ENCODE data around the gene ULK4. TPM values are rescaled to one million over a fixed set of nuclear protein-coding genes. Genes with fewer than 3 reads are reported as not detected.

ULK4 gene
- total and polyA plus RNA-seq, 7 donors: 2.1 to 18.6 (median 8.9) TPM

DNA sequence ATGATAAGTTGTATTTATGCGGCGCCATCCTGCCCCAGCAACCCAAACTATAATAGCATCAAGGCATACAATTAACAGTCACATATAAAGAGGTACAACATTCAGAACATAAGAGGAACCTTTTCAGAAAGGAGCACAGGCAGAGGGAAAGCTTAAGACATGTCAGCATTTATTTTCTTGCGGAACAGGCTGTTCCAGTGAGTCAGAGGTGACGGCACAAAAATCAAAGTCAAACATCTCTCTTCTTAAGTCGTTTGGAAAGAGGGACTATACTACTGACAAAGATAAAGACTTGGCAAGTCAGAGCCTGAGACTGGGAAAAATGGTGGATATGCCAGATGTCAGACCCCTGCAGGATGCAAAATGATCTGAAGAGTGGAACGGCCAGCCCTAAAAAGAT, 634.2 kb downstream of the ULK4 start:
- no peaks in the 10 kb centered on the region for H3K9me3 ChIP-seq
- no peaks in the 10 kb centered on the region for H3K27me3 ChIP-seq
- H3K4me3 ChIP-seq: no peak overlapping the region
- TF ChIP-seq POLR2A (IDR thresholded peaks at IDR 0.05): no peak
- no peak for TF ChIP-seq EP300 (IDR thresholded peaks at IDR 0.05)
- no peak for TF ChIP-seq CTCF (IDR thresholded peaks at IDR 0.05)
- TF ChIP-seq POLR2AphosphoS5 (IDR thresholded peaks at IDR 0.05): no peak
- 81 to 89% methylated on average over 6 of the region's 6 CpGs for WGBS, 2 donors
- no peak for DNase-seq
- peaks cover 0 to 6% (median 2%) of the 10 kb centered on the region in 4 donors for H3K4me1 ChIP-seq
- intact Hi-C loops (cut with DNase I): no loop called here
- H3K27ac ChIP-seq: no peak overlapping the region
- H3K36me3 ChIP-seq: no peaks in the 10 kb centered on the region

DNA sequence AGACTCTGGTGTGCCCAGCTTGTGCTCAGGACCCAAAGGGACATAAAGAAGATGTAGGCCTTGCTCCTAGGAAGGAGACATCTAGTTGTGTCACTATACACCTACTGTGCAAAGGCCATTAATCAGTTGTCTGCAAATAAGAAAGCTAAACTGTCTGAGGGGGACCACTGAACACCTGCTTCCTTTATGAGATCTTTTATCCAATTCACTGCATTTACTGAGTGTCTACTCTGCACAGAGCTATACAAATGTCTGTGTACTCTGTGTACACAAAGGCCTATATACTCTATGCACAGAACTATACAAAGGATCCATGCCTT, 637.8 kb downstream of the ULK4 start:
- H3K4me1 ChIP-seq: peaks cover 0 to 6% (median 2%) of the 10 kb centered on the region in 4 donors
- TF ChIP-seq POLR2AphosphoS5 (IDR thresholded peaks at IDR 0.05) (no peak), POLR2A (IDR thresholded peaks at IDR 0.05) (no peak), CTCF (IDR thresholded peaks at IDR 0.05) (no peak), EP300 (IDR thresholded peaks at IDR 0.05) (no peak)
- no peaks in the 10 kb centered on the region for H3K27me3 ChIP-seq
- intact Hi-C loops (cut with DNase I): no loop called here
- no peaks in the 10 kb centered on the region for H3K9me3 ChIP-seq
- no peak for DNase-seq
- no peak overlapping the region for H3K4me3 ChIP-seq
- H3K36me3 ChIP-seq: no peaks in the 10 kb centered on the region
- no peak overlapping the region for H3K27ac ChIP-seq

- intact Hi-C loops (cut with DNase I): no loop called here
- H3K4me1 ChIP-seq: peaks cover 0 to 3% (median under 1%) of the 10 kb centered on the region in 4 donors
- H3K9me3 ChIP-seq: no peaks in the 10 kb centered on the region
- 50 to 63% methylated on average over 3 of the region's 3 CpGs for WGBS, 2 donors
- H3K27me3 ChIP-seq: no peaks in the 10 kb centered on the region
- no peak overlapping the region for H3K4me3 ChIP-seq
- no peaks in the 10 kb centered on the region for H3K36me3 ChIP-seq
- H3K27ac ChIP-seq: no peak overlapping the region
- DNase-seq: no peak
- TF ChIP-seq POLR2AphosphoS5 (IDR thresholded peaks at IDR 0.05) (no peak), EP300 (IDR thresholded peaks at IDR 0.05) (no peak), CTCF (IDR thresholded peaks at IDR 0.05) (no peak), POLR2A (IDR thresholded peaks at IDR 0.05) (no peak)
Measured at GRCh38 chr3:41323467-41324155, 638.3 kb downstream of the ULK4 start.

DNA sequence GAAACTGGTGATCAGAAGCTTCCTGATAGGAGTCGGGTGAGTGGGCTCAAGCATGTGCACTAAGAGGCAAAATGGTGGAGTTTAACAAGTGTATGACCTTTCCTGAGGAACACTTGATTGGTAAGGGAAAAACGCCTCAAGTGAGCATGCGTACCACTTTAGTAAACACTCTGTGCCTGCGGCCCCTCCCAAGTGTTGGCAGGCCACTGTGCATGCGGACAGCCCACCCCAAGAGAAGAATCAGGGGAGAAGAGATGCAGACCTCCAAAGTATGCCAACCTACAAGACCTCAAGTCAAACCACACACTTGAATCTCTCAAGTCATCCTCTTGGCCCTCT, 640.3 kb downstream of the ULK4 start:
- 89 to 94% methylated on average over 5 of the region's 5 CpGs for WGBS, 2 donors
- intact Hi-C loops (cut with DNase I): no loop called here
- H3K9me3 ChIP-seq: no peaks in the 10 kb centered on the region
- no peaks in the 10 kb centered on the region for H3K36me3 ChIP-seq
- H3K27me3 ChIP-seq: no peaks in the 10 kb centered on the region
- H3K4me3 ChIP-seq: no peak overlapping the region
- TF ChIP-seq CTCF (IDR thresholded peaks at IDR 0.05) (no peak), EP300 (IDR thresholded peaks at IDR 0.05) (no peak), POLR2AphosphoS5 (IDR thresholded peaks at IDR 0.05) (no peak), POLR2A (IDR thresholded peaks at IDR 0.05) (no peak)
- H3K27ac ChIP-seq: no peak overlapping the region
- DNase-seq: no peak
- H3K4me1 ChIP-seq: no peaks in the 10 kb centered on the region
